COLO668 (cell line): ENCODE measurements around the gene KCTD8.

Experiments used
- DNase-seq: peaks from one replicate; lab custom pipeline; 2025; ENCODE audit not compliant: unreplicated experiment; lab: John Stamatoyannopoulos, UW

The KCTD8 gene

DNA sequence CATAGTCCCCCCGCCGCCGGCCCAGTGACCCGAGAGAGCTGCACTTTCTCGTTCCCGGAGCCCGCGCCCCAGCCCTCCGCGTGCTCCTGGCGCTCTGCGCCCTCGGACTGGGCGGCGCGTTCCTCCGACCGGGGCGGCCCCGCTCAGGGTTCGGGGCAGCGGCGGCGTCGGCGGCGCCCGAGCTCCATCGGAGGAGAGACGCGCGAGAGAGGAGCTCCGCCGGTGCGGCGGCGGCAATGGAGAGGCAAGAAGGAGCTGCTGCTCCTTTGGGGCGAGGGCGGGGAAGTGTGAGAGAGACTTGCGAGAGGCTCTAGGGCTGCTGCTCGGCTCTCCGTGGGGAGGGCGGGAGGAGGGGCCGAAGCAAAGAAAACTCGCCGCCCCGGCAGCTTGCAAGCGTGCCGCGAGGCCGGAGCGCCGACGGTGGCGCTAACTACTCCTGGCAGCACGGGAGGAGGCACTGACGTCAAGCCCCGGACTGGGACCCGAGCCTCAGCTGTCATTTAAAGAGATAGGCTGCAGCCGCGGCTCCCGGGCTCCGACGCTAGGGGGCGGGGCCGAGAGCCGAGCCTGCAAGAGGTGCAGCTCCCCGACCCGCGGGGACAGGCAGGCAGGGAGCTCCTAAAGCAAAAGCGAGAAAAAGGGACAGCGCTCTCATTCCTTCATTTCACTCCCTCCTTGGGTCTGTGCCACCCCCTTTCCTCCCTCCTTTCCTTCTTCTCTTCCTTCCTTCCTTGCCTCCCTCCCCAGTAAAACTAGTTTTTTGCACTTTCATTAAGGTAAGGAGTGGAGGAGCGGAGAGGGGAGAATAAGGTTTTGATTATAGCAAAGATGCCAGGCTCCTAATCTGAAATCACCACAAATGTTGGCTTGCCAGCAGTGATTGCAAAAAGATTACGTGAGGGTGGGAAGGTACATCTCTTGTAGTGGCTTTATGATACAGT is at the start of gene KCTD8:
Gene KCTD8 (minus strand): TSS at position 289 of the 941 bp plus-strand sequence.
- peak; percentile 87 for DNase-seq

DNA sequence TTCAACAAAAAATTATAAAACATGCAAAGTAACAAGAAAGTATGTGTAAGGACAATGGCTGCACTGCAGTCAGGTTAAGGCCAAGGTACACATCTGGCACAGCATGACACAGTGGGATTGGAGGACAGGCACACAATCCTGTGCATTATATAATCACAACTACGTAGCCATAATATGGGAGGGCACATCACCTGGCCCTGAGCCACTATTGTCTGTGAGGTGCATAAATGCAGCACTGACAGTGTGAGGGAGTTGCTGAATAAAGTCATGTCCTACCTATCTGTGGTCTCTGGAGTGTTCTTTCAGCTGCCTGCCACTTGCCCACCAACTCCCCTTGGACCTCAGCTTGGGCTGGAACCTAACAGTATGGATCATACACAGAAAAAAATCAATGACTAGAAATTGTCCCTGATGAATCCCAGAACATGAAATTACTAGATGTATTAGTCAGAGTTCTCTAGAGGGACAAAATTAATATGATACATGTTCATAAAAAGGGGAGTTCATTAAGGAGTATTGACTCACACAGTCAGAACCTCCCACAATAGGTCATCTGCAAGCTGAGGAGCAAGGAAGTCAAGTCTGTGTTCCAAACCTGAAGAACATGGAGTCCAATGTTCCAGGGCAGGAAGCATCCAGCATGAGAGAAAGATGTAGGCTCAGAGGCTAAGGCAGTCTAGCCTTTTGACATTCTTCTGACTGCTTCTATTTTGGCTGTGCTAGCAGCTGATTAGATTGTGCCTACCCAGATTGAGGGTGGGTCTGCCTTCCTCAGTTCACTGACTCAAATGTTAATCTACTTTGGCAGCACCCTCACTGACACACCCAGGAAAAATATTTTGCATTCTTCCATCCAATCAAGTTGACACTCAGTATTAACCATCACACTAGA is 46.4 kb upstream of the KCTD8 start:
- DNase-seq, result no peak

DNA sequence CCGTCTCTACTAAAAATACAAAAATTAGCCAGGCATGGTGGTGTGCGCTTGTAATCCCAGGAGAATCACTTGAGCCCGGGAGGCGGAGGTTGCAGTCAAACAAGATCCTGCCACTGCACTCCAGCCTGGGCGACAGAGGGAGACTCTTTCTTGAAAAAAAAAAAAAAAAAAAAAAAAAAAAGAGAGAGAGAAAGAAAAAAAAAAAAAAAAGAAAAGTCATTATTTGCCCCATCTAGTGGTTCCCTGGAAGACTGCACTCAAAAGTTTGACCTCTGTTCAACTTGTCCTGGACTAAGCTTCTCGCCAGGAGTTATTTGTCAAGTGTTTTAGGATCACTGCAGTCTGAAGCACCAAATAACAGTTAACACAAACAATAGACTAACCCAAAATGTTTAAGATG is 45.3 kb upstream of the KCTD8 start:
- no peak for DNase-seq

DNA sequence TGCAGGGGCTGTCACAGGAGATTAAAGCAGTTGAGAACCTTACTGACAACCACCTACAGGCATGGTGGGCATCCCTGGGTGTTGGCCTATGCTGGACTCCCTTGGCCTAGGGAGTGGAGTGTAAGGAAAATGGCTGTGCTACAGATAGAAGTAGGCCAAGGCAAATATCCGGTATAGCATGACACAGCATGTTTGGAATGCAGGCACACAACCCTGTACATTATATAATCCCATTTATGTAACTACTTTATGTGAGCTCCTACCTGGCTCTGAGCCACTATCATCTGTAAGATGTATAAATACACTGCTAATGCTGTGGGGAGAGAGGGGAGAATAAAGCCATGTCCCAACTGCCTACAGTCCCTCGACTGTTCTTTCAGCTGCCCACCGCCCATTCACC is 38.7 kb upstream of the KCTD8 start:
- no peak for DNase-seq

DNA sequence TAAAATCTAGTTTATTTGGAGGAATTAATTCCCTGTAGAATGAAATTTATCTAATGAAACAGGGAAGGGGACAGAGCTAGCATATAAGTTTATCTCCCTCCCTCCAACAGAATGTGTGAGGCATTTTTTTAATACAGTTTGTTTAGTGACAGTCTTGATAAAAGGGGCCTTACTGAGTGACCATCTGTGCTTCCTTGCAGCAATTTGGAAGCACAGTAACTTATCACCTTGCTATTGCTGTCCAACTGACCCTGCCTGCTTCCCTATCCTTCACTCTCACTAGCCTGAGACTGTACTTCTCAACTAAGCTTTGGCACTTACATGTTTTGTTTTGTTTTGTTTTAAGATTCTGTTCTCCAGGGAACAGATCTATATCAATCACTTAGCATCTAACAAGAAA is 31.1 kb upstream of the KCTD8 start:
- no peak for DNase-seq

DNA sequence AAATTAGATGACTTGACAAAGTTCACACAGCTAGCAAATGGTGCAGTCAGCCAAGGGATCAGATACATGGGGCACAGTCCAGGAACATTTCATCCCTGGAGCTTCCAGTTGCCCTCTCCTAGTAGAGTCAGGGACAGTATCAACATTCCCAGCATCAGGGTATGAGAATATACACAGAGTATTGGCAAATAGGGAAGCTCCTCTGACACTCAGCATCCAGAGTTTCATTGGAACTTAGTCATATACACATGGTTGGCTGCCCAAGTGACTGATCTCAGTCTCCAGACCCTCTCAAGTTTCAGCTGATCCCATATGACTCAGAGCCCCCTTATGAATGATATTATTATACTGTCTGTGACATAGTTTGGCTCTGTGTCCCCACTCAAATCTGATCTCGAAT is 13.7 kb upstream of the KCTD8 start:
- DNase-seq, result no peak

DNA sequence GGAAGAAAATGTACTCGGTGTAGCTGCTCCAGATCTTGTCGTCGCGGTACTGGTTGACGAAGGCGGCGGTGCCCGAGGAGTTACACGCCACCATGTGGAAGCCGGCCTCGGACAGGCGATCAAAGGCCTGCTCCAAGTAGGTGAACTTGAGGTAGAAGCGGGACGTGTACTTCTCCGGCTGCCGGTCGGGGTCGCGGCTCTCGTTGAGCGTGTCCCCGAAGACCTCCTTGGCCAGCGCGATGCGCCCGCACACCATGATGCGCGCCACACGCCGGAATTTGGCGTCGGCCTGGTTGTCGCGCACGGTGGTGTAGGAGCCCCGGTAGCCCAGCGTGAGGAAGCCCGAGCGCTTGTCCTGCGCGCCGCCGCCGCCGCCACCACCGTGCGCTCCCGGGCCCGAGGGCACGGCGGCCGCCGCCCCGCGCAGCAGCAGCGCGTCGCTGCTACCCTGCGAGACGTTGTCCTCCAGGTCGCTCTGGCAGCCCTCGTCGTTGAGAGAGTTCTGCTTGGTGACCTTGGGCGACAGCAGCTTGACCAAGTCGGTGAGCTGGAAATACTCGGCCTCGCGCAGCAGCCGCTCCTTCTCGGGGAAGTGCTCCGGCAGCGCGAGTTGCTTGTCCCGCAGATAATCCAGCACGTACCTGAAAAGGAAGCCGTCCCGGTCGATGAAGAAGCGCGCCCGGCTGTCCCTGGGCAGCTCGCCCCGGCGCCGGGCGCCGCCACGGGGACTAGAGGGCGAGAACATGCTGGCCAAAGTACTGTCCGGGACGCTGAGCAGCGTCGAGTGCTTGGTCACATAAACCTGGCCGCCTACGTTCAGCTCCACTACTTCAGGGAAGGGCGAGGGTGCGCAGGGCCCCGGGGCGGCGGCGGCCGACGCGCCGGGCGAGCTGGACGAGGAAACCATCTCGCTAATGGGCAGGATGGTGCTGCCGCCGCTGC is 775 bp downstream of the KCTD8 start:
- peak; percentile 65 for DNase-seq

DNA sequence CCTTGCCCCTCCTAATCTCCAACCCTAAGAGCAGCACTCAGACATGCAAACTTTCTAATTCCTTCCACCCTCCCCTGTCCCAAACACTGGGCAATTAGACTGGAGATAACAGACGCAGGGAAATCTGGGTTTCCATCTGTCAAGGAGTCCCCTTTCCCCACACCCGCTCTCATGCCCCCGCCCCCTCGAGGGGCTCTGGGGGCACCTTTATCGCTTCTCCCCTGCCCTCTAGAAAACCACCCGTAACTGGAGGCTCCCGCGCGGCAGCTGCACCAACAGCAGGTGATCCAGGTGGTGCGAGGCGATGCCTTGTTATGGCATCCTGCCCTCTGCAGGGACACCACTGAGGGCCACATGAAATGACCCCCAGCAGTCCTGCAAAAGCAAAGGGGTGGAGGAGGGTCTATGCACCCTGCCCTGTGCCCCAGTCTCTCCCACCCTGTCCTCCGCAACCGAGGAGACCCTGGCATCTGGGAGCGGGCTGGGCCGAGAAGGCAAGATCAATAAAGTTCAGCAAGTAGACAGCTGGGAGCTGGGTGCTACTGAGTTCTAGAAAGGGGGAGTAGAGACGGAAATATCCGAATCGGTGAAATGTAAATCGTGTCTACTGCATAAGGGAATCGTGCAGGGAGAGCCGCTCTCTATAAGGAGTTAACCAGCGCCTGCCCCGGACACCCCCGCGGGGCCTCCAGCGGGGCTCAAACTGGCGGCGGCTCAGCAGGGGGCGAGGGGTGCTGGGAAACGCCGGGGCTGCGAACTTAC is 1.6 kb downstream of the KCTD8 start:
- peak; percentile 66 for DNase-seq

DNA sequence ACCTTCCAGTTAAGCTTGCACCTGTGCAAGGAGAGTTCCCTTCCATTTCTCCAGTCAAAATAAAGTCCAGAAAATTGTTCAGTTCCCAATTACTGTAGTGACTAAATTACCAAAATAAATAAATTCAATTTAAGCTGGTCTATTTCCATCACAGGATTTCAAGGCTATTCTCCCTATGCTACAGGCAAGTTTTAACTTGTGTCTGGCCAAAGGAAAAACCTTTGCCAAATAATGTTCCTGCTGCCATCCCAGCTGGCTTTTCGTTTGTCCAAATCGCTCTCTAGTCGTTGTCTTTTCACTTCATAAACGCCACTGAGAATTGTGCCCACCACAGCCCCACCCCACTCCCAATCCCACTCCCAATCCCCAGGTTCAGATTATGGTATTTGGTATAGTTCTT is 2.4 kb downstream of the KCTD8 start:
- DNase-seq, result no peak

DNA sequence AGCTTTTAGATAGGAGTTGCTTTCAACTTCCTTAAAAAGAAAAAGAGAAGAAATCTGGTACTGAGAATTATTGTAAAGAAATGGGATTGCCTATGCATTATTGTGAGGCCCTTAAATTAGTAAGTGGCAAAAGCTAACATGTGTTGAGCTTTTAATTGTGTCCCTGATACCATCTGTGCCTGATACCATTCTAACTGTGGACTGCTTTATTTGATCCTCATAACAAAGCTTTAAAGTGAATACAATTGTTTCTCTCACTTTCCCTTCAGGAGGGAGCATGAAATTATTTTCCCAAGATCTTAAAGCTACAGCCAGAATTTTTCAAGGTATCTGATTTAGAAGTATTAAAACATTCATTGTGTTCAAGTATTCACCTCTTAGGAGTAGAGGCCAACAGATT is 9.9 kb downstream of the KCTD8 start:
- no peak for DNase-seq

DNA sequence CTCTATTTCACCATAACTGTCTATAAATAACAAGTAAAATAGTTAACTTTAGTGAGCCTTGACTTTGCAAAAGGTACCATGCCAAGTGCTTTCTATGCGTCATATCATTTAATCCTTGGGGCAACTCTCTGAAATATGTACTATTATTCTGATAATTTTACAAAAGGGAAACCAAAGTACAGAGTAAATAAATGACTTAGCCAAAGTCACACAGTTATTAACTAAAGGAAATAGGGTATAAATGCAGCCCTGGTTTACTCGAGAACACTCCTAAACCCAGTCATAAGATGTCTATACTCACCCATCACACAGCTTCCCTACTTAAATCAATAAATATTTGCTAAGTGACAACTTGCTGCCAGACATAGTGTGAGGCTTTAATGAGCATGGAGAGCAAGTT is 14.4 kb downstream of the KCTD8 start:
- DNase-seq, result no peak

DNA sequence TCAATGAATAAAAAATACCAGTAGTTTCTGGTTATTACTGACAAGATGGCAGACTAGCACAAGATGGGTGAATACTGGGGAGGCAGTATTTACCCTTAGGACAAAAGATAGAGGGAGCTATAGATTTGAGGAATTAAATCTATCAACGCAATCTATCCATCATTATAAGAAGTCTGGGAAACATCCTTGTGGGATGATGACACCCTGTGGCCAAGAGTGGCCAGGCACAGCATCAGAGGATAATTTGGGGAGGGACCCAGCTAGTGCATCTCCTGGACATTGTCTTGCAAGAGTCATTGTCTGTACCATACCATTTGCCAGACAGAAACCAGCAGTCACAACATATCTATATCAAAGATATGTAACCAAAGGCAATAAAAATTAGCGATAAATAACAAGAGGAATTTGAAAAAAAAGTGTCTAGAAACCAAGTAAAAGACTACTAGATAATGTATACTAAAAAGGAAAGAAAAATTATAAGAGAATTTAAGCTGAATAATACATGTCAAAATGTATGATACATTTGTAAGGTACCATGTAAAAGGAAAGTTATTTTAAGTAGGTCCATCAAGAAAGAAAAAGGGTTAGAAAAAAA is 22.9 kb downstream of the KCTD8 start:
- DNase-seq, result no peak

DNA sequence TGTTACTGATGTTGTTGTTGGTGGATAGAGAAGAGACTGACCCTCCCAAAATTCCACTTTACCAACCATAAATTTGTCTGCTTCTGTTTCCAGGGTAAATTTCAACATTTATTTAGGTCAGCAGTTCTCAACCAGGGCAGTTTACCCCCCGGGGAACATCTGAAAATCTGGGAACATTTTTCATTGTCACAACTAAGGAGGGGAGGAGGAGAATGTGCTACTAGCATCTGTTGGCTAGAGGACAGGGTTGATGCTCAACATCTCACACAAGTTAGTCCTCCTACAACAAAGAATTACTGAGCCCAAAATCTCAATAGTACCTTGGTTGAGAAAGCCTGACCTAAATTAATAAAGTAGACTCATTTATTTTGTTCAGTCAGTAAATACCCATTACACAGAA is 25.7 kb downstream of the KCTD8 start:
- no peak for DNase-seq

DNA sequence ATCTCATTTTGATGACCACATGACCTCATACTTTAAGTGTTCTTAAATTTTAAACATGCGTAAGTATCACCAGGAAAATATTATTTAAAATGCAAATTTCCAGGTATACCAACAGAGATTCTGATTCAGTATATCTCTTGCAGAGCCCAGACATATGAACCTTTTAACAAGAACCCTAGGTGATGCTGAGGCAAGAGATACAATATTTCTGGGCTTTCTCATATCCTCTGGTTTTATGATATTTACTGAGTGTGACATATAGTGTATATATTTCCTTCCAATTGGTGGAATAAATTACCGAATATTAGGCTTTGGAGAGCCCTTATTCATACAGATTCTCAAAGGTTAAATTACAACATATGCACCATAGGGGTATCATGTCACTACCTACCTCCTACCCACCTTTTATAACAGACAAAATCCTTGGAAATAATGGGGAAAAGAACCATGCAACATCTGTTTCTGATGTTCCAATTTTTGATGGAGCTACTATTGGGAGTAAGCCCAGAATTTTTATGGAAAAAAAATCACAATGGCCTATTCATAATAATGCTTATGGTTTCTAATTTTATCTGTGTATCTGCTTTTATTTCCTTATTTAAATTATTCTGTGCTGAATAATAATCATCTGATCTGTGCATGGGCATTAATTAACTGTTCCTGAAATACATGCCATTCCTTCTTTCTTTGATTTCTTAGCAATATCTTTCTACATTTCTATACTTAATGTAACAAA is 27.1 kb downstream of the KCTD8 start:
- DNase-seq, result no peak

DNA sequence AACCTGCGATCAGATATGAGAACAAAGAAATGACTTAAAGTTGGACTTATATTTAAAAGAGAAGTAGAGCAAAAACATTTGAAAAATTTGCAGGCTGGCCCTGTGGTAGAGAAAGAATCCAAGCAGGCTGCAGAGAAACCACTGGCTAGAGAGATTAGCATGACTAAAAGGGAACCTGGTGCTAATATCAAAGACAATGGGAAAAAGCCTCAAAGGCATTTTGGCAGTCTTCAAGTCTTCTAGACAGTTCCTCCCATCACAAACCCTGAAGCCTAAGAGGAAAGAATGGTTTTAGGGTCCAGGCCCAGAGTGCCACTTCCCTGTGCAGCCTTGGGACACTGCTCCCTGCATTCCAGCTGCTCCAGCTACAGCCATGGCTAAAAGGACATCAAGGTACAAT is 33.4 kb downstream of the KCTD8 start:
- no peak for DNase-seq

DNA sequence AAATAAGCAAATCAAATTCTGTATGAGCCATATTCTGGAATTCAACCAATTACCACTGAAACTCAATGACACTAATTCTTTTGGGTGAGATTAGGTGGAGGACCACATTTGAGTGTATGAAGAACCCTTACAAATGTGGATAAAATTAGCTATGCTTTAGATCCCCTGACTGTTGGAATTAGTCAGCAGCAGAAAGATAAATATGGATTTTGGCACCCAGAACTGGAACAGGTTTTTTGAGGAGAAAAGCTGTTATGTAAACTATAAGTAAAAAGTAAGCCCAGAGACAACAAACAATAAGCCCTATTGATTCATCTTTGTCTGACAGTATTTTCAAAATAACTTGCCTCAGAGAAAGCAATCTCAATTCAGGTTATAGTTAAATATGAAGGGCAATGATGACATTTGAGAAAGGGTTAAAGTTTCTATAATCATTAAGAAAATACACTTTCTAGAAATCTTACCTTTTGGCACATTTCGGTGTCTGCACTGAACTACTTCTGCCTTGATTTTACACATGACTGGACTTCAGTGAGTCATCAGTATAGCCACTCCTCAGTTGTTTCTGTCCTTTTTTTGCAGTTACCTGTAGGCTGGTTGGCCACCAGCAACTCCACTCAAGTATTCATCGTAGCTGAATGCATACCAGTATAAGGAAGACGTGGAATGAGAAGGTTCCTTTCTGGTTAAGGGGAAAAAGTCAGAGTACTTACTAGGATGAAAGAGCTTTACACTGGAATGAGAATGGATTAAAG is 80.0 kb downstream of the KCTD8 start:
- DNase-seq, result no peak

DNA sequence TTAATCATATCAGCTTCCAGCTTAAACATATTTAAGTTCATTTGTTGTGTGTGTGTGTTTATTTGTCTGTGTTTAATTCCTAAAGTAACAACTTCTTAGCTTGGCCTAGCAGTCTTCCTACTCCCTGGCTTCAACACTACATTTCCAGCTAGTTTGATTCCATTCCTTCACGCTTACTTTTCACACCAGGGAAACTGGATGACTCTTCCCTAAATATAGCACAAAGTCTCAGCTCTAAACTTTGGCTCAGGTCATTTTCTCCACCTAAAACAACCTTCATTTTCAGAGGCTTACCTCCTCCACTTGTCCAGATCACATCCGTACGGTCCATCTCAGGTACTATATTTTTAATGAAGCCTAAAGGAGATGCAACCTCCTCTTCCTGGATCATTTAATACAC is 94.4 kb downstream of the KCTD8 start:
- no peak for DNase-seq

DNA sequence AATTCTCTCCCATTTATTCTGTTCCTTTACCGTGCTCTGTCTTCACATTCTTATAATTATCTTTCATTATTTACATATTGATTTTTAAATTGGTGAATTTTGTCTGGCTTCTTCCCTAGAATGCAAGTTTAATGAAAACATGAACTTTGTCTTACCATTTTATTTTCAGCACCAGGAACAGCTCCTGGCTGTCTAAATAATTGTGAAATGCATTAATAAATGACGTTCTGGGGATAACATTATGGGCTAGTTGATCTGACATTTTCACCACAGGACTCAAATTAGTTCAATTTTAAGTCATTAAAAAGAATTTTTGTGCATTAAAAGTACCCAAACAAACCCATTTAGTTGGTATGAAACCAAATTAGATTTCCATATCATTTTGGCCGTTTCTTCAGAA is 97.5 kb downstream of the KCTD8 start:
- no peak for DNase-seq
